GM12874 (cell line): ENCODE data around the gene CTTNBP2NL.

ENCODE experiments used
- TF ChIP-seq, protein P1 (sequence below): IDR thresholded peaks from 2 replicates; pipeline ENCODE4 v1.5.1; 2011; ENCODE audit warnings: low read depth, mild to moderate bottlenecking, control low read depth, low read length, moderate library complexity; ENCODE audit not compliant: insufficient read depth

CTTNBP2NL gene

DNA sequence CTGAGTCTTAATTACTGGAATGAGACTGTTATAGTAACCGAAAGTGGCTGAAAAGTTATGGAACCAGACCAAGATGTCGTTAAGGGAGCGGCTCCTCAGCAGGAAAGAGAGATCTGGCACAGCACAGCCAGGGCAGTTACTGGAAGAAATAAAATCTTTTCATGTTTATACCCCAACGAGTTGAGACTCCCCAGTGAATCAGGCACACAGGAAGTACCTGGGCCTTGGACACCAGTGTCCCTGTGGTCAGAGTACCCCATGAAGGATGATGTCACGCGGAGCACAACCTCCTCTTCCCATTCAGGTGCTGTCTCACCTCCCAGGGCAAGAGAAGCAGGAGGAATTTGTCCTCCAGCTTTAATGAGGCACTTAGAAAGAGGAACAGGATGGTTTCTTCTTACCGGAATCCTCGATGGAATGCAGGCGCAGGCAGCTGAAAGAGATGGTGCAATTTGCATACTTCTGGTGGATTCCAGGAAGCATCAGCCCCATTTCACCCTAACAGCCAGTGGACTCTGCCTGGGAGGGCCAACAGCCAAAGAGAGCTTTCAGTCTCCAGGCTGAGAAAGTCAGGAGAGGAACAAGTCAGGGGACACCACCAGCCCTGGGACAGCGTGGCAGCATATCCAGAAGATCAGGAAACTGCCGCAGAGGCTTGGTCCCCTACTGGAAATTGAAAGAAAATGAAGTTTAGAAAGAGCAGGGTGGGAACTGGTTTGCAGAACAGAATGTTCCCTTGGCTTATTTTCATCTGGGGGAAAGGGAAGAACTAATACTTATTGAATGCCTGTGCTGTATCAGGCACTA, 35.9 kb upstream of the CTTNBP2NL start:
- TF ChIP-seq, protein P1, sequence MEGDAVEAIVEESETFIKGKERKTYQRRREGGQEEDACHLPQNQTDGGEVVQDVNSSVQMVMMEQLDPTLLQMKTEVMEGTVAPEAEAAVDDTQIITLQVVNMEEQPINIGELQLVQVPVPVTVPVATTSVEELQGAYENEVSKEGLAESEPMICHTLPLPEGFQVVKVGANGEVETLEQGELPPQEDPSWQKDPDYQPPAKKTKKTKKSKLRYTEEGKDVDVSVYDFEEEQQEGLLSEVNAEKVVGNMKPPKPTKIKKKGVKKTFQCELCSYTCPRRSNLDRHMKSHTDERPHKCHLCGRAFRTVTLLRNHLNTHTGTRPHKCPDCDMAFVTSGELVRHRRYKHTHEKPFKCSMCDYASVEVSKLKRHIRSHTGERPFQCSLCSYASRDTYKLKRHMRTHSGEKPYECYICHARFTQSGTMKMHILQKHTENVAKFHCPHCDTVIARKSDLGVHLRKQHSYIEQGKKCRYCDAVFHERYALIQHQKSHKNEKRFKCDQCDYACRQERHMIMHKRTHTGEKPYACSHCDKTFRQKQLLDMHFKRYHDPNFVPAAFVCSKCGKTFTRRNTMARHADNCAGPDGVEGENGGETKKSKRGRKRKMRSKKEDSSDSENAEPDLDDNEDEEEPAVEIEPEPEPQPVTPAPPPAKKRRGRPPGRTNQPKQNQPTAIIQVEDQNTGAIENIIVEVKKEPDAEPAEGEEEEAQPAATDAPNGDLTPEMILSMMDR: no peak

DNA sequence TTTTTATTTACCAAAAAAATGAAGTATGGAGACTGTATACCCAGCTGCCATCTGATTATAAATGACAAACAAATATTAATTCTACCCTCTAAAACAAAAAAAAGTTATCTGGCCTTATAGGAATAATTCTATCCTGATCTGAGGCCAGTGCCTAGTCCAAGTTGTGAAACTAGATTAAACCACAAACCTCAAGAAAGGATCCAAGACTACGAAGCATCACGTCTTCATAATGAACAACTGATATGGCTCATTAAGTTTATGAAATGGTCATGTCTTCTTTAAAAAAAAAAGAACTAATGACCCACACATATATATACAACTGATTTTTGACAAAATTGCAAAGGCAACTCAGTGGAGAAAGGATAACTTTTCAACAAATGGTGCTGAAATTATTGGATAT, 32.4 kb upstream of the CTTNBP2NL start:
- TF ChIP-seq, protein P1: no peak

DNA sequence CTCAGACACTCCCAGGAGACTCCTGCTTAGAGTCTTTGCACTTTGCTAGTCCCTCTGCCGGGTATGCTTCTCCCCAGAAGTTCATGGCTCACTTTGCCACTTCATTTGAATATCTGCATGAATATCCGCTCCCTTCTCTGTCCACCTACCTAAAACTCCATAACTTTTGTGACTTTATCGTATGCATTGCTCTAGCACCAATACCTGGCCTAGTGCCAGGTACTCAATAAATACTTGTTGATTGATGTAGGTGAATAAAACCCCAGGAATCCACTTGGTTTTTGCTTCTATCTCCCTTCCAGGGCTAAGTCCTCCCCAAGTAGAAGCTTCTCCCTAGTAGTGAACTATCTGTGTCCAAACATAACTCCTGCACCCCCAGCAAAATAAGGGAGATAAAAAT, 27.8 kb upstream of the CTTNBP2NL start:
- TF ChIP-seq, protein P1: no peak

DNA sequence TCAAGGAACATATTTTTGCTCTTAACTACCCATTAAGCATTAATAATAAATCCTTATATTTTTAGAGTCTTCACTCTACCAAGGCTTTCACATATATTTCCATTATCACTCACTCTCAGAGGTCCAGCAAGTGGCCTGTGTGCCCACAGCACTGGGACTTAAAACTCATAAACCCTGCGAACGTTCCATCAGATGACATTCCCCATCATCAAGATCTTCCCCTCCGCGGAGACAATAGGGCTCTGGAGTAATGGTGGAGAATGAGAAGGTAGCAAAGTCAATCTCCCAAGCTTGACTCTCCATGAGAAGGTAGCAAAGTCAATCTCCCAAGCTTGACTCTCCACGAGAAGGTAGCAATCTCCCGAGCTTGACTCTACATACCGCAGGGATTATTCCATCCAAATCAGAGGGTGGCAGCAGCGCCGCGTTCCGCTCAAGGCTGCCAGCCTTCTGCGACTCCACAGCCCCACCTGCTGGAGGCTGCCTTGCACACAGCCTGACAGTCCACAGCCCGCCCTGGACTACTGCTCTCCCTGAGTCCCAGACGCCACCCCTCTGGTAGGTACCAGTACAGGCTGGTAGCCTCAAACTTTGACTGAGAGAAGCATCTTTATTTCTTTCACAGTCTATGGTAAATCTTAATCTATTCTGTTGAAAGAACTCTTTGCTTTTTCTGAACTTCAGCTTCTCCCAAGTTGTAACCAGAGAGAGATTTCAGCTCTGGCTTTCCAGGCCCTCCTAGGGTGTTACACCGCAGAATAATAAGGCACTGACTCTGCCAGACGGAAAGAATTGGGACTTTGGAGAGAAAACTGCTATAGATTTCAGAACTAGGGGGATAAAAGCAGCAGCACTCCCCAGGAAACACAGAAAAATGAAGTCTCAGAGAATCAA, 26.4 kb upstream of the CTTNBP2NL start:
- TF ChIP-seq, protein P1: peak; percentile 98

DNA sequence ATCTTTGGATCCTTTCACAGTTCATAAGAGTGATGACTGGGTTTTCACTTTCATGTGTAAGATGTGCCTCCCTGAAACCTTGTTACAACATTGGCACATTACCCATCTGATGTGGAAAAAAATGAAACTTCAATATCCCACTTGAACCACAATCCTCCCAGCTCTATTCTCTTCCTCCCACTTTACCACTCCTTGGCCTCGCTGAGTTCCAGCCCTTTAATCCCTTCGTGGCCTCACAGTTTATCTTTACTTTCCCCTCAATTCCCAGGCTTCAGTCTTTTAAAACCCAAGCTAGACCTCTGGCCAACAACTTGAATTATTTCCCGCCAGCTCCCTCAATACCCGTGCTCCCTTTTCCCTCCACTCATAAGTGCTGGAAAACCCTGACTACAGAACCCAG, 25.0 kb upstream of the CTTNBP2NL start:
- TF ChIP-seq, protein P1: no peak

DNA sequence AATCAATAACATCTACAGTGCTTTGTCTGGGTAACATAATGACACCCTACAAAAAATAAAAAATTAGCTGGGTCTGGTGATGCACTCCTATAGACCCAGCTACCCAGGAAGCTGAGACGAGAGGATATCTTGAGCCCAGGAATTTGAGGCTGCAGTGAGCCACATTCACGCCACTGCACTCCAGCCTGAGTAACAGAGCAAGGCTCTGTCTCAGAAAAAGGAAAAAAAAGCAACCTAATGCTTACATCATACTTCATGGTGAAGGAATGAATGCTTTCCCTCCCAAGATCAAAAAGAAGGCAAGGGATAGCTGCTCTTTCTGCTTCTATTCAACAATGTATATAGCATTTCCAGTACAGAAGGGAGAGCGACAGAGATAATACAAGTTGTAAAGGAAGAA, 24.2 kb upstream of the CTTNBP2NL start:
- TF ChIP-seq, protein P1: no peak

DNA sequence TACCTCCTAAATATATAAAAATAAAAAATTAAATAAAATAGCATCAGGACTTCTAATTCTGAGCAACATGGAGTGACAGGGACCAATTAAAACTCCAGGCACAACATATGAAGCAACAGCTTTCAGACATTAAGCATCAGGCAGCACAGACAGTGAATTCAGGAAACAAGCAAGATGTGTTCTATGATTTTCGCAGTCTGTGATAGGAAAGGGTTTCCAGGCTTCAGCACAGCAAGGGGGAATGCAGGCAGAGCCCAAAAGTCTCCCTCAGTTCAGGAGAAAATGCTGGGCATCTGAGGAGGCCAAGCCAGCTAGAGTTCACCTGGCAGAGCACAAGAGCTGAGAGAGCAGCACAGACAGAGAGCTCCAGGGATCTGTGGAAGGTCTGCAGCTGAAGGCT, 22.2 kb upstream of the CTTNBP2NL start:
- TF ChIP-seq, protein P1: no peak
